Thyroid gland (tissue), 4 donors: ENCODE measurements around the gene NDC1. TPM values are rescaled to one million over a fixed set of nuclear protein-coding genes. Genes with fewer than 3 reads are reported as not detected.

Experiments
- DNase-seq, 2 donors: peaks; one replicate each; pipeline ENCODE4 v3.0.0-alpha.2; 2019
- H3K27ac ChIP-seq, 3 donors: fragments of 200-600 bp; sonication (generic); 1 replicate in 2 of 3; 2 replicates in 1 of 3; pipeline ENCODE4 v1.5.1; 2016 to 2019; ENCODE audit warnings: mild to moderate bottlenecking in 1 of 3, moderate library complexity in 1 of 3
- H3K27me3 ChIP-seq: fragments of 200-600 bp; sonication (generic); one replicate; pipeline ENCODE4 v1.5.1; 2019
- H3K36me3 ChIP-seq, 2 donors: fragments of 200-600 bp; sonication (generic); one replicate each; pipeline ENCODE4 v1.5.1; 2016 to 2019
- H3K4me1 ChIP-seq, 2 donors: fragments of 200-600 bp; sonication (generic); one replicate each; pipeline ENCODE4 v1.5.1; 2017 to 2019
- H3K4me3 ChIP-seq, 3 donors: fragments of 200-600 bp; sonication (generic); replicated peaks in 1 of 3; 1 replicate in 2 of 3; 2 replicates in 1 of 3; pipeline ENCODE4 v1.5.1; 2016; ENCODE audit warnings: mild to moderate bottlenecking in 1 of 3
- H3K9me3 ChIP-seq: fragments of 200-600 bp; sonication (generic); one replicate; pipeline ENCODE4 v1.5.1; 2017
- POLR2A ChIP-seq, 2 donors: fragments of 450-650 bp; IDR thresholded peaks; one replicate each; pipeline ENCODE4 v1.6.1; 2017; ENCODE audit warnings: antibody characterized with exemption in 2 of 2, mild to moderate bottlenecking in 2 of 2, moderate library complexity in 1 of 2
- WGBS, 2 donors: methylation state at CpG; one replicate each; pipeline ENCODE4 v1.1.5; 2017; 5-methylcytosine and 5-hydroxymethylcytosine counted together
- intact Hi-C: fragments of 100-400 bp; cut with DNase I; formaldehyde crosslinking; loops from one replicate; pipeline ENCODE4 v1.15.1; 2023
- total RNA-seq, 4 donors: library from RNA; depleted of rRNA; stranded (reverse); fragments of >200 nt; gene quantifications; one replicate each; pipeline ENCODE4 v1.2.3, GENCODE V29; 2016
- TF ChIP-seq, protein P1 (sequence below), 6 experiments: fragments of 200-600 bp in 3 of 6; fragments of 450-650 bp in 3 of 6; sonication (generic) in 3 of 6; IDR thresholded peaks; one replicate each; pipeline ENCODE4 v1.5.1; 2016 to 2019; ENCODE audit warnings: antibody characterized with exemption in 6 of 6, mild to moderate bottlenecking in 2 of 6, inconsistent platforms in 1 of 6, moderate library complexity in 1 of 6

NDC1 gene
- total RNA-seq, 4 donors from 2014 or later, result 10.4 to 15.4 (median 11.9) TPM

GRCh38 chr1:53851571-53852285, 13.6 kb upstream of the NDC1 start:
- H3K27me3 ChIP-seq, result no peaks in the 10 kb centered on the region
- H3K36me3 ChIP-seq, result peaks cover 43 to 45% of the 10 kb centered on the region in 2 donors
- H3K9me3 ChIP-seq, result no peaks in the 10 kb centered on the region
- no peaks in the 10 kb centered on the region for H3K4me1 ChIP-seq
- H3K4me3 ChIP-seq, result no peak overlapping the region
- WGBS, 2 donors, result 91 to 94% methylated on average over 9 of the region's 9 CpGs
- DNase-seq, result no peak
- H3K27ac ChIP-seq, result no peak overlapping the region
- TF ChIP-seq, protein P1, sequence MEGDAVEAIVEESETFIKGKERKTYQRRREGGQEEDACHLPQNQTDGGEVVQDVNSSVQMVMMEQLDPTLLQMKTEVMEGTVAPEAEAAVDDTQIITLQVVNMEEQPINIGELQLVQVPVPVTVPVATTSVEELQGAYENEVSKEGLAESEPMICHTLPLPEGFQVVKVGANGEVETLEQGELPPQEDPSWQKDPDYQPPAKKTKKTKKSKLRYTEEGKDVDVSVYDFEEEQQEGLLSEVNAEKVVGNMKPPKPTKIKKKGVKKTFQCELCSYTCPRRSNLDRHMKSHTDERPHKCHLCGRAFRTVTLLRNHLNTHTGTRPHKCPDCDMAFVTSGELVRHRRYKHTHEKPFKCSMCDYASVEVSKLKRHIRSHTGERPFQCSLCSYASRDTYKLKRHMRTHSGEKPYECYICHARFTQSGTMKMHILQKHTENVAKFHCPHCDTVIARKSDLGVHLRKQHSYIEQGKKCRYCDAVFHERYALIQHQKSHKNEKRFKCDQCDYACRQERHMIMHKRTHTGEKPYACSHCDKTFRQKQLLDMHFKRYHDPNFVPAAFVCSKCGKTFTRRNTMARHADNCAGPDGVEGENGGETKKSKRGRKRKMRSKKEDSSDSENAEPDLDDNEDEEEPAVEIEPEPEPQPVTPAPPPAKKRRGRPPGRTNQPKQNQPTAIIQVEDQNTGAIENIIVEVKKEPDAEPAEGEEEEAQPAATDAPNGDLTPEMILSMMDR (IDR thresholded peaks at IDR 0.05), result no peak
- no peak for TF ChIP-seq POLR2A (IDR thresholded peaks at IDR 0.05)
- intact Hi-C loops, result no loop called here

- no peak for DNase-seq
- H3K4me1 ChIP-seq, result no peaks in the 10 kb centered on the region
- 74 to 76% methylated on average over 7 of the region's 7 CpGs for WGBS, 2 donors
- TF ChIP-seq, protein P1 (IDR thresholded peaks at IDR 0.05), result no peak
- TF ChIP-seq POLR2A (IDR thresholded peaks at IDR 0.05), result no peak
- intact Hi-C loops, result no loop called here
- H3K36me3 ChIP-seq, result peaks cover 28 to 29% of the 10 kb centered on the region in 2 donors
- H3K9me3 ChIP-seq, result no peaks in the 10 kb centered on the region
- H3K27me3 ChIP-seq, result no peaks in the 10 kb centered on the region
- no peak overlapping the region for H3K4me3 ChIP-seq
- H3K27ac ChIP-seq, result no peak overlapping the region
Measured at GRCh38 chr1:53850082-53850673, 12.1 kb upstream of the NDC1 start.

GRCh38 chr1:53847980-53848379, 9.9 kb upstream of the NDC1 start:
- H3K36me3 ChIP-seq, result peaks cover 11 to 14% of the 10 kb centered on the region in 2 donors
- no peaks in the 10 kb centered on the region for H3K4me1 ChIP-seq
- 92 to 94% methylated on average over 6 of the region's 6 CpGs for WGBS, 2 donors
- H3K27me3 ChIP-seq, result no peaks in the 10 kb centered on the region
- TF ChIP-seq POLR2A (IDR thresholded peaks at IDR 0.05), result no peak
- TF ChIP-seq, protein P1 (IDR thresholded peaks at IDR 0.05), result no peak
- H3K4me3 ChIP-seq, result no peak overlapping the region
- H3K27ac ChIP-seq, result no peak overlapping the region
- H3K9me3 ChIP-seq, result no peaks in the 10 kb centered on the region
- no peak for DNase-seq
- intact Hi-C loops, result no loop called here

- intact Hi-C loops, result no loop called here
- no peaks in the 10 kb centered on the region for H3K27me3 ChIP-seq
- no peak overlapping the region for H3K27ac ChIP-seq
- no peak overlapping the region for H3K4me3 ChIP-seq
- no peak for DNase-seq
- no peaks in the 10 kb centered on the region for H3K36me3 ChIP-seq
- H3K4me1 ChIP-seq, result peaks cover 1% of the 10 kb centered on the region in 2 donors
- no peaks in the 10 kb centered on the region for H3K9me3 ChIP-seq
- WGBS, 2 donors, result 82 to 88% methylated on average over 3 of the region's 3 CpGs
- no peak for TF ChIP-seq POLR2A (IDR thresholded peaks at IDR 0.05)
- TF ChIP-seq, protein P1 (IDR thresholded peaks at IDR 0.05), result no peak
Measured at GRCh38 chr1:53842347-53842746, 4.3 kb upstream of the NDC1 start.

DNA sequence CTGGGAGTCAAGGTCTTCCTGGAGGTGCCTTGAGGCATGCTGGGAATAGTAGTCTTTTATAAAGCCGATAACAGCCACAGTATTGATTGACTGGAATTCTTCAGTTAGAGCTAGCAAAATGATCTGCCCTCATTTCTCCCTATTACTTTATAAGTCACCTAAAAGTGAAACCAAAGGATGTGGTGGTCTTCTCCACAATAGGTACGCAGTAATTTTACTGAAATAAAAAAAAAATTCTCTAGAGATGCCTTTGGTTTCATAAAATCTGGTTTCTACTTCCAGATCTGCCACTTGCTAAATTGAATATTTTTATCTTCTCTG, 518 bp upstream of the NDC1 start:
- no peak for DNase-seq
- intact Hi-C loops, result no loop called here
- 2 to 7% methylated on average over 2 of the region's 2 CpGs for WGBS, 2 donors

More for the DNA sequence above, 518 bp upstream of the NDC1 start:
- TF ChIP-seq POLR2A (IDR thresholded peaks at IDR 0.05), result no peak
- TF ChIP-seq, protein P1 (IDR thresholded peaks at IDR 0.05), result no peak
- Histone ChIP-seq H3K9me3 (no peaks in the 10 kb centered on the region), H3K27ac (peak overlapping the region in 2 of 3 donors; percentile 95 to 97), H3K36me3 (no peaks in the 10 kb centered on the region), H3K4me3 (peak overlapping the region in 1 of 3 donors; percentile 62), H3K27me3 (no peaks in the 10 kb centered on the region), H3K4me1 (peaks cover 6% of the 10 kb centered on the region in 2 donors)
